ENCODE measurements around the gene OLFML2B.
"Not testable (repeated sequence)": the region's sequence is repeated elsewhere in the genome, so short reads cannot be mapped to it uniquely, and the experiment has no call there.

Gene OLFML2B

DNA sequence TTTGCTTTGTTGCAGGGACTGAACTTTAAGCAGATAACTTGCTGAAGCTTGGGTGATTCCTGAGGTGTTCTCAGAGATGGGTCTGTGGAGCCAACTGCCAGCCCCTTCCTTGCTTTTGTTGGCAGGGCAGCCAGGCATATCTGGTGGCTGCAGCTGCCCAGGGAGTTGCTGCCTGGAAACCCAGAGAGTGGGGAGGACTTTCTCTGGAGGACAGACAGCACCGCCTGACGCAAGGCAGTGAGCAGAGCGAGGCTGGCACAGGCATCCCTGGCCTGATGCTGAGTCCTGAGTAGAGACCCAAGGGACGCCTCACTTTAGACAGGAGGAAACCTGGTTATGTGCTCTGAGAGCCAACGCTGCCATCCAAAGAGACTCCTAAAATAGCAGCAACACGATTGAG is 9.8 kb upstream of the OLFML2B start:
- DNase-seq = no peak

- no peak for DNase-seq
These were observed 7.2 kb upstream of the OLFML2B start for GRCh38 chr1:162030759-162031280.

DNA sequence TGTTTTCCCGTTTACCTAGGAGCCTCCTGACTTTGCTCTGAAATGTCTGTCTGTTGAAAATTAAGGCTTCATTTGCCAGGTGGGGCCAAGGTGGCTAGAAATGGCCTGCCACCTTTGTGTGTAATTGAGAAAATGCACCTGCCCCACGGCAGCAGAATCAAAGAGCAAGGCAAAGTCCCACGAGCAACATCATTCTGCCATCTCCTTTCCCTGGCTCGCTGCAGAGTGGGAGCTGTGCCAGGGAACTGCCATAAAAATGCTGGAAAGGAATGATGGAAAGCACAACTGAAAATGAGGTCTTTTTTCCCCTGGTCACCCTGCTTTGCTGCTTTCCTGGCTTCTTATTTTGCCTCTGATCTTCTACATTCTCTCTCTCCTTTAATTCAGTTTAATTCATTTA is 5.5 kb upstream of the OLFML2B start:
- no peak for DNase-seq

DNA sequence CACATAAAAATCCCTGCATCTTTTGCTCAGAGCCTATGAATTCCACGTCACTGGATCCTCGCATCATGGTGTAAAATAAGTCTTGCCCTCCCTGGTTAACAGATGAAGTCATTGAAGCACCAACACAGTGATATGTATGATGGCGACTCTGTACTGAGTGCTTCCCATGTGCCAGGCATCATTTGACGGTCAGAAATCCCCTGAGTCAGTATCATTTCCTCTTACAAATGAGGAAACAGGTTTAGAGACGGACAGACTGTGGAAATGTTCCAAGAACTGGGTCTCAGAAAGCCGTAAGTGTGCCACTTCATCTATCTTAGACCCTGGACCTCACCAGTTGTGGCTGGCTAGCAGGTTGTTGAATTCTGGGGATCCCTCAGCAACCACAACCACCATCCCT is 5.1 kb upstream of the OLFML2B start:
- no peak for DNase-seq

DNA sequence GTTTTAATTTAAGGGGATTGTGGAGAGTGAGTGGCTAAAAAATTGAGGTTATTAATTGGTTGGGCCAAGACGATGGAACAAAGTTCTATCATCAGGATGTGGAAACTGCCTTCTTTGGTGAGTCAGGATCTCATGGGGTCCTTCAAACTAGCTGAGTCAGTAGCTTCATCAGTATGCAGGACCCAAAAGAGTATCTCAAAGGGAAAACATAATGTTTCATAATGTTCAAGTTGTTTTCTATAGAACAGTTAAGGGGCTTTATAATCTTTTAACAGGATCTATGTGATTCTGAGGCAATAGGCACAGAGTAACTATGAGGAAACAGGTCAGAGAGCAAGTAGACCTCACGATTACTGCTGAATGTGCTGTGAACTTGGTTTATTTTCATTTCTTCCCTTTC is 3.2 kb upstream of the OLFML2B start:
- no peak for DNase-seq

- no peak for DNase-seq
These were observed 1.9 kb upstream of the OLFML2B start for GRCh38 chr1:162025541-162025940.

DNA sequence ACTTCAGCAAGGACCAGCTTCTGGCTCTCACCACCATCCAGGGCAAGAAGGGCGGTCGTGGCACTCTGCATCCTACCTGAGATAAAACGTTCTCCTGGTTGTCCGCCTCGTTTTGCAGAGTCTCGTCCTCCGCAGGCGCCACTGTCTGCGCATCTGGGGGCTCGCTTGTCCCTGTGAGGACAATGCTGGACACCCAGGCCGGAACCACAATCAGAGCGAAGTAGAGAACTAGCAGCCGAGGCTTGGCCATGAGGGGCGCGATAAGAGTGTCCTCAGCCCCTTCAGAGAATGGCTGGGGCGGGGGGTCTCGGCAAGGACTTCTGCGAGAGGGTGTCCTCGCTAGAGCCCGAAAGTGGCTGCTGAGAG is 505 bp downstream of the OLFML2B start:
- DNase-seq = no peak

- no peak for DNase-seq
These were observed 1.0 kb downstream of the OLFML2B start for GRCh38 chr1:162022626-162023025.

GRCh38 chr1:162021124-162021523 is 2.5 kb downstream of the OLFML2B start:
- no peak for DNase-seq

DNA sequence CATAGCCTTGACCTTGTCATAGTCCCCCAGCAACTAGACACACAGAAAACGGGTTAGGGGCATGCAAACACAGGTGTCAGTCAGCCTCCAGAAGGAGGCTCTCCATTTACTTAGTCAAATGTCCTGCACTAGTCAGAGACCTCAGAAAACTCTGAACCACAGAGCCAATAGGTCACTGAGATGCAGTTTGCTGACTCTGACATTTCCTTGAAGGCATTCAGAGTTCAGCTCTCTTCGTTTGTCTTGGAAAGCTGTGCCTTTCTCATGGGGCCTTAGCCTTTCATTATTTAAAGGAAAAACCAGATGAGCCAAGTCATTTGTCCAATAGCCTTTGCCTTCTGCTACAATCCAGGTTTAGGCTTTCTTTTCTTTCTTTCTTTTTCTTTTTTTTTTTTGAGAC is 3.5 kb downstream of the OLFML2B start:
- no peak for DNase-seq

- no peak for DNase-seq
These were observed 4.2 kb downstream of the OLFML2B start for GRCh38 chr1:162019446-162019845.

DNA sequence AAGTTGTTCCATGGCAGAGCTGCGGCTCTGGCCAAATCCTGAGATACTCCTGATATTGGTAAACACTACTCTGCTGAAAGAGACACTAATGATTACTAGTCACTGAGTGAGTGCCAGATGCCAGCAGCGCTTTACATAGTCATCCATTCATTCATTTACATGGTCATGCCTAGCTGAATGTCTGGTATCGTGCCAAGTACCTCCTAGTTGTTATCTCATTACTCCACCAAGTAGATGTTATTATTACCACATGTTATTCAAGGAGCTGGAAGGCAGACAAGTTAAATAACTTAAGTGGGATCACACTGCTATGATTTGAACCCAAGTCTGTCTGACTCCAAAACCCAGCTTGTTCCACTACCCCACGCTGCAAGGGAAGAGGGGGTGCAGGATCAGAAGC is 4.7 kb downstream of the OLFML2B start:
- no peak for DNase-seq

DNA sequence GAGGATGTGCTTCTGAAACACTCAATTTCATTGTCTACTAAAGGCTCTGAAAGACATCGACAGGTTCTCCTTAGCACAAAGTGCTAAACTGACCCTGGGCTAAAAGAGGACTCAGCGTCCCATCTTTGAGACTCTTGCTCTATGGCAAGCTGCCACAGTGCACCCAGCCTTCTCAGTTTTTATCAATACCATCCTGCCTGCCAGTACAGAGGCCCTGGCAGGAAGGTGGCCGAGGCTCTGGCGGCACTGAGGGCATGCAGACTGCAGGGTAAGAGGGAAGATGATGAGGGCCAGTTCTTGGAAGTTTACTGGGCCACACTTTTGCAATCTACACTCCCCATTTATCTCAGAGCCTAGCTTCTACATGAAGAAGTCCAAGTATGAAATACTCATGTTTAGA is 5.3 kb downstream of the OLFML2B start:
- DNase-seq = no peak

- DNase-seq = not testable (repeated sequence)
These were observed 5.9 kb downstream of the OLFML2B start for GRCh38 chr1:162017791-162018190.

DNA sequence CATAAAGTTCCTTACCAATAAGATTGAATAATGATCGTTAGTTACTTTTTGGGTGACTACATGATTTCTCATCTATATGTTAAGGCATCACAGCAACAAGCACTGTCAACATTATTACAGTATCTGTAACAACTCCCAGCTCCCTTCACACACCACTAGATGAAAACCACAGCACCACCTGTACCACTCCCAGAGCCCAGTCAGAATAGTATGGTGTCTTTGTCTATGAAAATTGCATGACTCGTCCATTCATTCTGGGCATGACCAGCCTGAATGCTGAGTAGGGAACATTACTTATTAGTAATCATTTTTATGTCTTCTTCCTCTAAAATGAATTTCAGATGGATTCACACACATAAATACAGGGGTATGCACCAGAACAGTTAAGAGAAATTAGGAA is 7.0 kb downstream of the OLFML2B start:
- no peak for DNase-seq

GRCh38 chr1:162015196-162015595 is 8.5 kb downstream of the OLFML2B start:
- no peak for DNase-seq

GRCh38 chr1:162014202-162014601 is 9.5 kb downstream of the OLFML2B start:
- no peak for DNase-seq

- DNase-seq = no peak
These were observed 10.4 kb downstream of the OLFML2B start for GRCh38 chr1:162013289-162013688.

- DNase-seq = no peak
These were observed 12.2 kb downstream of the OLFML2B start for GRCh38 chr1:162011337-162012012.

DNA sequence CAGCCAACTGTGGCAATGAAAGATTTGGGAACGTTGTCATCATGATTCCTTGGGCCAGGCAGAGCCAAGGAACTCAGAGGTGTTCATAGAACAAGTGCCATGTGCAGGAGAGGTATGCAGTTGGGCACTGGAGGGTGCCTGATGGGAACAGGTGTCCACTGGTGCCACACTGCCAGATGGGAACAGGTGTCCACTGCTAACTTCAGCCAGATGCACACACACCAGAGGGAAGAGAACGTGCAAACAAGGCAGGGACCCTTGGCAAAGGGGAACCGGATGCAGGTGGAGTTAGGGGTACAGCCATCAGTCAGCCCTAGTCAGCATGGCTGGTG is 13.5 kb downstream of the OLFML2B start:
- DNase-seq = no peak

DNA sequence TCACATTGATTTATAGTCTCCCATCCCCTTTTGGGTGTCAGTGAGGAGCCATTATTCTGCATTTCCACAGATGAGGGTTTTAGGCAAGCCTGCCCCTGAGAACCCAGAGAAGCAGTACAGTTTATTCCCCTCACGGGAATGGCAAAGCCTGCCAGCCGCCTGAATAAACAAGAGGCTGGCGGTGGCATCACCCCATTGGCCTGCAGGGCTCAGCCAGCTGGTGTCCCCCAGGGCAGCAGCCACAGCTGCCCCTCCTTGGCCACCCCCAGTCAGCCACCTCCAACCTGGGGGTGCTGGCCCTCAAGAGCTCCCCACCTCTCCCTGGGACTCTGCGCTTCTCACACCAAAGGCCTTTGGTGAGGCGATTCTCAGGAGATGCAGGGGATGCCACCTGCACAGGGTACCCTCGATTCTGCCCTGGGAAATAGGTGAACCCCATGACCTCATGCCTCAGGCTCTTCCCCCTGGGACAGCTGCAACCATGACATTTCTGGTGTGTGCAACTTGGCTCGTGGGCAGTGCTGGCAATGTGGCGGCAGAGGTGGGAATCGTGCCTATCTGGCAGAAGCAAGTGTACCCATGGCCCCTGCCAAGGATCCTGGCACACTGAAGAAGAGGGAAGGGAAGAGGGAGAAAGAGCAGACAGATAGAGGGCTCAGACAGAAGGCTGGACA is 14.0 kb downstream of the OLFML2B start:
- DNase-seq = no peak

GRCh38 chr1:162008799-162009198 is 14.9 kb downstream of the OLFML2B start:
- DNase-seq = no peak

DNA sequence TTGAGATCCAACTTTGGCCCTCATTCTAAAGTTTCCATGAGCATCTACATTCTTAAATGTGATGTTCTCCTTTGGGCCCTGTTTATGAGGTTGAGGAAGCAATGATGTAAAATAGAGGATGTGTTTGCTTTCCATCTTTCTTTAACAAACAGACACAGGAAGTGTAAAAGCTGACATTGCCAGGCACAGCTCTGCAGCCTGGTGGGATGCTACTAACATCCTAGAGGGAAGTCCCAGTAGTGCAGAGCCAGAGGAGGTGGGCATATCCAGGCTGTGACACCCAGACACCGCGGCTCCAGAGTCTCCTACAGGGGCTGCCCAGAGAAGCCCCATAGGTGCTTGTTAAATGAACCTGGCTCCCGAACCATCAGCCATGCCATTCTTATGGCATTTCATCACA is 16.2 kb downstream of the OLFML2B start:
- no peak for DNase-seq

- DNase-seq = no peak
These were observed 17.6 kb downstream of the OLFML2B start for GRCh38 chr1:162006081-162006480.

- DNase-seq = no peak
These were observed 19.2 kb downstream of the OLFML2B start for GRCh38 chr1:162004441-162004950.
